ENCODE results near the gene VSNL1.

GRCh38 chr2:17579605-17580318 lies 39.3 kb downstream of the VSNL1 start:
- no peak for TF ChIP-seq CTCF (conservative IDR thresholded peaks at IDR 0.05 in 1 of 2, IDR thresholded peaks at IDR 0.05 in 1 of 2; ENCODE audit: low read depth in 1 of 2, low read length in 2 of 2)
- TF ChIP-seq EZH2 (IDR thresholded peaks at IDR 0.05; ENCODE audit: low read length, missing control alignments) = no peak

Data from fibroblast of lung (primary cell).